WTC11 (cell line): ENCODE data around the gene CLEC4A. TPM values are rescaled to one million over a fixed set of nuclear protein-coding genes. Genes with fewer than 3 reads are reported as not detected.
"Not testable (repeated sequence)": the region's sequence is repeated elsewhere in the genome, so short reads cannot be mapped to it uniquely, and the experiment has no call there.

Source experiments
- ATAC-seq: fragments of 200-7000 bp; cut with Tn5 transposase; 2 replicates; pipeline ENCODE4 v1.10.0; 2021; ENCODE audit warnings: mild to moderate bottlenecking, moderate library complexity
- CTCF ChIA-PET: fragments of 300-600 bp; sonication (Branson Sonifier 250); formaldehyde crosslinking; loops from one replicate; lab custom pipeline; 2021; ENCODE audit warnings: antibody characterized with exemption; lab: Charles Lee
- POLR2A ChIA-PET: fragments of 350-600 bp; sonication (Branson Sonifier 250); formaldehyde crosslinking; loops from one replicate; lab custom pipeline; 2021; ENCODE audit warnings: antibody characterized with exemption; lab: Charles Lee
- DNase-seq: peaks from one replicate; pipeline ENCODE4 v3.0.0; 2021; ENCODE audit warnings: low spot score
- H3K27ac Mint-ChIP-seq: 2 replicates; pipeline ENCODE4 v1.8.0; 2021; ENCODE audit warnings: mixed read lengths
- H3K27me3 Mint-ChIP-seq: 2 replicates; pipeline ENCODE4 v1.8.0; 2021; ENCODE audit warnings: low read depth, mild to moderate bottlenecking, moderate library complexity, mixed read lengths
- H3K36me3 Mint-ChIP-seq: 2 replicates; pipeline ENCODE4 v1.8.0; 2021; ENCODE audit warnings: mixed read lengths
- H3K4me1 Mint-ChIP-seq: 2 replicates; pipeline ENCODE4 v1.8.0; 2022; ENCODE audit warnings: mixed read lengths
- H3K4me3 Mint-ChIP-seq: 2 replicates; pipeline ENCODE4 v1.8.0; 2021; ENCODE audit warnings: mild to moderate bottlenecking, moderate library complexity, mixed read lengths
- H3K9me3 Mint-ChIP-seq: 2 replicates; pipeline ENCODE4 v1.8.0; 2021; ENCODE audit warnings: mixed read lengths
- ARID4B ChIP-seq: sonication (generic); formaldehyde crosslinking; IDR thresholded peaks from 2 replicates; pipeline ENCODE4 v1.8.0; 2023; ENCODE audit warnings: missing genetic modification reagents, mild to moderate bottlenecking, borderline replicate concordance
- CBFB ChIP-seq: sonication (generic); formaldehyde crosslinking; IDR thresholded peaks from 2 replicates; pipeline ENCODE4 v1.8.1; 2022; ENCODE audit warnings: mild to moderate bottlenecking, low read depth, missing genetic modification reagents
- CDX4 ChIP-seq: fragments of 250-450 bp; sonication (Bioruptor Pico); IDR thresholded peaks from 2 replicates; pipeline ENCODE4 v1.9.0; 2021; ENCODE audit warnings: moderate library complexity, mild to moderate bottlenecking, inconsistent platforms, borderline replicate concordance
- EMX1 ChIP-seq: fragments of 250-450 bp; sonication (Bioruptor Pico); IDR thresholded peaks from 2 replicates; pipeline ENCODE4 v1.8.0; 2021; ENCODE audit warnings: mild to moderate bottlenecking
- HMGXB4 ChIP-seq: sonication (generic); formaldehyde crosslinking; IDR thresholded peaks from 2 replicates; pipeline ENCODE4 v1.8.1; 2023; ENCODE audit warnings: mild to moderate bottlenecking, moderate library complexity, missing genetic modification reagents
- IRF2 ChIP-seq: sonication (generic); formaldehyde crosslinking; IDR thresholded peaks from 2 replicates; pipeline ENCODE4 v1.8.0; 2022; ENCODE audit warnings: low read depth, missing genetic modification reagents, borderline replicate concordance
- MYBL2 ChIP-seq: sonication (generic); formaldehyde crosslinking; IDR thresholded peaks from 2 replicates; pipeline ENCODE4 v1.8.1; 2023; ENCODE audit warnings: mild to moderate bottlenecking, moderate library complexity, missing genetic modification reagents
- TP53 ChIP-seq: sonication (generic); formaldehyde crosslinking; IDR thresholded peaks from 2 replicates; pipeline ENCODE4 v1.8.1; 2023; ENCODE audit warnings: mild to moderate bottlenecking, missing genetic modification reagents
- ZBTB21 ChIP-seq: sonication (generic); formaldehyde crosslinking; IDR thresholded peaks from 2 replicates; pipeline ENCODE4 v1.8.1; 2023; ENCODE audit warnings: mild to moderate bottlenecking, missing genetic modification reagents, borderline replicate concordance
- ZMAT4 ChIP-seq: fragments of 250-450 bp; sonication (Bioruptor Pico); IDR thresholded peaks from 2 replicates; pipeline ENCODE4 v1.9.0; 2021; ENCODE audit warnings: mild to moderate bottlenecking
- ZNF219 ChIP-seq: sonication (generic); formaldehyde crosslinking; IDR thresholded peaks from 2 replicates; pipeline ENCODE4 v1.8.0; 2023; ENCODE audit warnings: missing genetic modification reagents, mild to moderate bottlenecking, borderline replicate concordance
- ZNF281 ChIP-seq: sonication (generic); formaldehyde crosslinking; IDR thresholded peaks from 2 replicates; pipeline ENCODE4 v1.8.0; 2023; ENCODE audit warnings: mild to moderate bottlenecking, missing genetic modification reagents
- ZNF416 ChIP-seq: fragments of 250-450 bp; sonication (Bioruptor Pico); IDR thresholded peaks from 2 replicates; pipeline ENCODE4 v1.9.0; 2021; ENCODE audit warnings: mild to moderate bottlenecking, inconsistent platforms
- ZNF423 ChIP-seq: fragments of 250-450 bp; sonication (Bioruptor Pico); IDR thresholded peaks from 2 replicates; pipeline ENCODE4 v2.1.2; 2022; ENCODE audit warnings: mild to moderate bottlenecking, moderate library complexity
- total RNA-seq: library from RNA; stranded (reverse); gene quantifications from 3 replicates; pipeline ENCODE4 v1.2.3, GENCODE V29; 2021

The CLEC4A gene
- total RNA-seq, 1 experiment from 2014 or later = 0.44 TPM

GRCh38 chr12:8127138-8127537 lies 3.7 kb downstream of the CLEC4A start (continued):
- TF ChIP-seq ZMAT4 (CRISPR knock-in tag) = no peak
- TF ChIP-seq ZNF423 = no peak
- TF ChIP-seq ZNF219 (CRISPR knock-in tag) = no peak
- no peak for TF ChIP-seq MYBL2
- TF ChIP-seq EMX1 = no peak
- TF ChIP-seq ARID4B (CRISPR knock-in tag) = no peak
- TF ChIP-seq CBFB = no peak
- TF ChIP-seq ZBTB21 (CRISPR knock-in tag) = no peak
- TF ChIP-seq, all 79 proteins: peak for 0

- H3K4me3 Mint-ChIP-seq, POLR2A ChIA-PET, H3K9me3 Mint-ChIP-seq, H3K27ac Mint-ChIP-seq, H3K36me3 Mint-ChIP-seq, H3K27me3 Mint-ChIP-seq, DNase-seq, H3K4me1 Mint-ChIP-seq, ATAC-seq: not testable (repeated sequence)
- CTCF ChIA-PET = interaction anchor here (1.0 to 1.3 kb wide), 2 partner anchors 12 to 98 kb away, joined by 3 read pairs; no protein-coding TSS in a partner anchor
Observed at GRCh38 chr12:8133636-8134397, 10.4 kb downstream of the CLEC4A start.

GRCh38 chr12:8134398-8134930 lies 11.0 kb downstream of the CLEC4A start:
- H3K9me3 Mint-ChIP-seq, H3K4me1 Mint-ChIP-seq, ATAC-seq, H3K27ac Mint-ChIP-seq, H3K36me3 Mint-ChIP-seq, DNase-seq, H3K27me3 Mint-ChIP-seq, POLR2A ChIA-PET, H3K4me3 Mint-ChIP-seq: not testable (repeated sequence)
- CTCF ChIA-PET = interaction anchor here (1.0 to 1.3 kb wide), 2 partner anchors 11 to 97 kb away, joined by 3 read pairs; no protein-coding TSS in a partner anchor

GRCh38 chr12:8141647-8142046 lies 18.2 kb downstream of the CLEC4A start:
- Mint-ChIP-seq H3K36me3 (peaks cover 25% of the 10 kb centered on the region), H3K9me3 (peaks cover 40% of the 10 kb centered on the region), H3K4me1 (peaks cover 17% of the 10 kb centered on the region)
- H3K4me3 Mint-ChIP-seq, POLR2A ChIA-PET, DNase-seq, ATAC-seq, H3K27me3 Mint-ChIP-seq, H3K27ac Mint-ChIP-seq, CTCF ChIA-PET: not testable (repeated sequence)

GRCh38 chr12:8143261-8143660 lies 19.8 kb downstream of the CLEC4A start:
- DNase-seq (no peak), ATAC-seq (no peak)
- no peak overlapping the region for H3K27ac Mint-ChIP-seq
- peaks cover 25% of the 10 kb centered on the region for H3K36me3 Mint-ChIP-seq
- no peak overlapping the region for H3K4me3 Mint-ChIP-seq
- CTCF ChIA-PET = no interaction called here
- POLR2A ChIA-PET = no interaction called here
- peaks cover 40% of the 10 kb centered on the region for H3K9me3 Mint-ChIP-seq
- no peaks in the 10 kb centered on the region; the same call in 1 of the 2 replicates for H3K27me3 Mint-ChIP-seq
- peaks cover 19% of the 10 kb centered on the region for H3K4me1 Mint-ChIP-seq
- TF ChIP-seq TP53 (CRISPR knock-in tag) = no peak
- TF ChIP-seq HMGXB4 (CRISPR knock-in tag) = no peak
- TF ChIP-seq CDX4 (CRISPR knock-in tag) = no peak
- no peak for TF ChIP-seq ZNF423
- no peak for TF ChIP-seq ZNF416 (CRISPR knock-in tag)
- no peak for TF ChIP-seq IRF2 (CRISPR knock-in tag)
- TF ChIP-seq ZNF281 (CRISPR knock-in tag) = no peak
